ENCODE results near the gene PTX3. TPM values are rescaled to one million over a fixed set of nuclear protein-coding genes. Genes with fewer than 3 reads are reported as not detected.

PTX3 gene
- total RNA-seq, 1 experiment from 2014 or later: 0.59 TPM

GRCh38 chr3:157487339-157487738, 50.7 kb downstream of the PTX3 start (continued):
- no peak for TF ChIP-seq ZSCAN18 (CRISPR knock-in tag; IDR thresholded peaks at IDR 0.05)
- TF ChIP-seq NR3C1 (CRISPR knock-in tag; conservative IDR thresholded peaks at IDR 0.05; ENCODE audit: low read depth): no peak
- no peak for TF ChIP-seq ATF6 (CRISPR knock-in tag; IDR thresholded peaks at IDR 0.05)
- no peak for TF ChIP-seq AFF4 (CRISPR knock-in tag; IDR thresholded peaks at IDR 0.05; ENCODE audit: borderline replicate concordance)
- no peak for TF ChIP-seq FOXP1 (CRISPR knock-in tag; IDR thresholded peaks at IDR 0.05; ENCODE audit: borderline replicate concordance)
- TF ChIP-seq MYBL2 (CRISPR knock-in tag; IDR thresholded peaks at IDR 0.05): no peak

- POLR2A ChIA-PET: interaction anchor here (0.7 kb wide), 1 partner anchor 176 kb away, joined by 5 read pairs; no protein-coding TSS in a partner anchor
- ATAC-seq: no peak
- CTCF ChIA-PET: no interaction called here
- no peak for TF ChIP-seq ATF2 (CRISPR knock-in tag; IDR thresholded peaks at IDR 0.05; ENCODE audit: borderline replicate concordance, low read depth)
- no peak for TF ChIP-seq SMAD3 (CRISPR knock-in tag; IDR thresholded peaks at IDR 0.05; ENCODE audit: borderline replicate concordance)
- TF ChIP-seq NR3C1 (CRISPR knock-in tag; conservative IDR thresholded peaks at IDR 0.05; ENCODE audit: low read depth): no peak
- TF ChIP-seq TEAD4 (CRISPR knock-in tag; IDR thresholded peaks at IDR 0.05): no peak
- TF ChIP-seq MAX (CRISPR knock-in tag; IDR thresholded peaks at IDR 0.05): no peak
- TF ChIP-seq RORB (CRISPR knock-in tag; IDR thresholded peaks at IDR 0.05): no peak
- no peak for TF ChIP-seq KAT7 (CRISPR knock-in tag; IDR thresholded peaks at IDR 0.05; ENCODE audit: borderline replicate concordance)
- no peak for TF ChIP-seq MYBL2 (CRISPR knock-in tag; IDR thresholded peaks at IDR 0.05)
- TF ChIP-seq HMGXB4 (CRISPR knock-in tag; IDR thresholded peaks at IDR 0.05): no peak
- no peak for TF ChIP-seq FOXK1 (CRISPR knock-in tag; IDR thresholded peaks at IDR 0.05)
- no peak for TF ChIP-seq ZNF671 (CRISPR knock-in tag; IDR thresholded peaks at IDR 0.05)
- no peak for TF ChIP-seq ATF6 (CRISPR knock-in tag; IDR thresholded peaks at IDR 0.05)
- TF ChIP-seq SMAD4 (CRISPR knock-in tag; IDR thresholded peaks at IDR 0.05): no peak
- no peak for TF ChIP-seq OVOL2 (CRISPR knock-in tag; IDR thresholded peaks at IDR 0.05; ENCODE audit: borderline replicate concordance)
- TF ChIP-seq NFE2L1 (CRISPR knock-in tag; IDR thresholded peaks at IDR 0.05): no peak
- TF ChIP-seq FOXJ3 (CRISPR knock-in tag; IDR thresholded peaks at IDR 0.05; ENCODE audit: borderline replicate concordance): no peak
These were observed 51.5 kb downstream of the PTX3 start for GRCh38 chr3:157488144-157488543.

More at GRCh38 chr3:157488144-157488543, 51.5 kb downstream of the PTX3 start:
- no peaks in the 10 kb centered on the region for H3K36me3 Mint-ChIP-seq
- no peaks in the 10 kb centered on the region for H3K27me3 Mint-ChIP-seq (ENCODE audit: low read depth)
- H3K9me3 Mint-ChIP-seq: no peaks in the 10 kb centered on the region
- H3K4me1 Mint-ChIP-seq: peaks cover 13% of the 10 kb centered on the region
- DNase-seq (ENCODE audit: low spot score): no peak
- H3K4me3 Mint-ChIP-seq: no peak overlapping the region
- peak overlapping the region; percentile 3; the same call in 1 of the 2 replicates for H3K27ac Mint-ChIP-seq
